Muscle of back (tissue), 13 donors: ENCODE results near the gene YIF1A. TPM values are rescaled to one million over a fixed set of nuclear protein-coding genes. Genes with fewer than 3 reads are reported as not detected.

Source experiments
- DNase-seq, 3 donors: peaks; one replicate each; pipeline versions ENCODE4 v3.0.0 to v3.0.0-alpha.2; 2013
- long read RNA-seq, 9 donors: transcript quantifications; one replicate each; lab custom pipeline, GENCODE V29; 2026
- polyA plus RNA-seq, 10 donors: library from polyadenylated mRNA; unstranded; fragments of 120-200 nt; gene quantifications; one replicate each; pipeline ENCODE4 v1.2.1, GENCODE V29; 2013; ENCODE audit not compliant: insufficient read length in 10 of 10

YIF1A gene
- 10 to 100 TPM; 33.5 to 59.4 (median 44.9) TPM for polyA plus RNA-seq
- long read RNA-seq, donor 1, transcript YIF1A-209 (3 exons, 540 nt): minor isoform, 6 of 35 reads
- long read RNA-seq, donor 1, transcript YIF1A-203 (8 exons, 1,124 nt): major isoform, 18 of 35 reads
- long read RNA-seq, donor 1, partial matches to known transcripts: 5 of 35 reads
- long read RNA-seq, donor 1, other reads (novel, unspliced or antisense): 0 of 35 reads
- long read RNA-seq, donor 2, transcript YIF1A-203 (8 exons, 1,124 nt): major isoform, 10 of 15 reads
- long read RNA-seq, donor 2, partial matches to known transcripts: 0 of 15 reads
- long read RNA-seq, donor 2, other reads (novel, unspliced or antisense): 0 of 15 reads
- long read RNA-seq, donor 3: 0 reads
- long read RNA-seq, donor 4, transcript YIF1A-203 (8 exons, 1,124 nt): major isoform, 33 of 45 reads
- long read RNA-seq, donor 4, partial matches to known transcripts: 8 of 45 reads
- long read RNA-seq, donor 4, other reads (novel, unspliced or antisense): 0 of 45 reads
- long read RNA-seq, donor 5, transcript YIF1A-203 (8 exons, 1,124 nt): major isoform, 40 of 58 reads
- long read RNA-seq, donor 5, transcript YIF1A-209 (3 exons, 540 nt): minor isoform, 6 of 58 reads
- long read RNA-seq, donor 5, partial matches to known transcripts: 8 of 58 reads
- long read RNA-seq, donor 5, other reads (novel, unspliced or antisense): 0 of 58 reads
- long read RNA-seq, donor 6, transcript YIF1A-203 (8 exons, 1,124 nt): major isoform, 39 of 53 reads
- long read RNA-seq, donor 6, partial matches to known transcripts: 9 of 53 reads
- long read RNA-seq, donor 6, other reads (novel, unspliced or antisense): 0 of 53 reads
- long read RNA-seq, donor 7, transcript YIF1A-209 (3 exons, 540 nt): minor isoform, 5 of 39 reads
- long read RNA-seq, donor 7, transcript YIF1A-203 (8 exons, 1,124 nt): major isoform, 25 of 39 reads
- long read RNA-seq, donor 7, partial matches to known transcripts: 0 of 39 reads
- long read RNA-seq, donor 7, other reads (novel, unspliced or antisense): 0 of 39 reads
- long read RNA-seq, donor 8, transcript YIF1A-203 (8 exons, 1,124 nt): major isoform, 17 of 23 reads
- long read RNA-seq, donor 8, partial matches to known transcripts: 0 of 23 reads
- long read RNA-seq, donor 8, other reads (novel, unspliced or antisense): 0 of 23 reads
- long read RNA-seq, donor 9, transcript YIF1A-203 (8 exons, 1,124 nt): major isoform, 5 of 6 reads
- long read RNA-seq, donor 9, partial matches to known transcripts: 0 of 6 reads
- long read RNA-seq, donor 9, other reads (novel, unspliced or antisense): 0 of 6 reads

DNA sequence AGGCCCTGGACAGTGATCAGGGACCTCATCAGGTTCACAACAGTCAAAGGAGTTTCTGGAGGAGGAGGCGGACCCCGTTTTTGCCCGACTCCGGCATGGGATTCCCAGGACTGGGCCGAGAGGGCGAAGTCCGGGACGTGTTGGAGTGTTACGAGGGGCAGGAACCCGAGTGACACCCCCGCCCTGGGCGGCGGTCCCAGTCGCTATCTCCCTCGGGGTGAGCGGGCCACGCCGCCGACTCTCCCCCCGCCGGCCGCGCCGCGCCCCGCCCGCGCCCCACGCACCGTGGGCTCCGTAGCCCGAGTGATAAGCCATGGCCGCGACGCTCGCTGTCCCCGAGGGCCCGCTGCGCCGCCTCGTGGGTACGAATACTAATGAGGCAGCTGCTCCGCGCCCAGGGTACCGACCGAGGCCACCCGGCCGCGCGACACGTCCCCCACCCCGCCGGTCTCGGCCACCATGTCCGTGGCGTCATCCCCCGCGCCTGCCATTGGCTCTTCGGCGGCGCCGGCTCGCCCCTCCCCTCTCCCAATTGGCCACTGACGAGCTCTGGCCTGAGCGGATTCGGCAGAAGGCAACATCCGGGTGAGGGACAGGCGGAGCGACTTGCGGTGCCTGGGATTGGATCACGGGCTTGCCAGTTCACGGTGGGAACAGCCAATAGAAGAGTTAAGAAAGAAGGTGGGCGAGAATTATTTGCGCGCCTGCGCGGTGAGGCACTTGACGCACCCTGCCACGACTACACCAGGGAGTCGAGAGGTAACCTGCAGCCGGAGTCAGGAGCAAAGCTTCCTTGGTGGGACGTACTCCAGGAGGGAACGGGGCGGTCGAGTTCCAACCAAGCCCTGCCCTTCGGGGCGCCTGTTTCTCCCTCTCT lies at the start of gene YIF1A:
Gene YIF1A (minus strand): TSS at position 473 of the 877 bp plus-strand sequence. CDS start 158 bp downstream, at position 315.
- peak; percentile 99 to 100 (median 100) for DNase-seq

DNA sequence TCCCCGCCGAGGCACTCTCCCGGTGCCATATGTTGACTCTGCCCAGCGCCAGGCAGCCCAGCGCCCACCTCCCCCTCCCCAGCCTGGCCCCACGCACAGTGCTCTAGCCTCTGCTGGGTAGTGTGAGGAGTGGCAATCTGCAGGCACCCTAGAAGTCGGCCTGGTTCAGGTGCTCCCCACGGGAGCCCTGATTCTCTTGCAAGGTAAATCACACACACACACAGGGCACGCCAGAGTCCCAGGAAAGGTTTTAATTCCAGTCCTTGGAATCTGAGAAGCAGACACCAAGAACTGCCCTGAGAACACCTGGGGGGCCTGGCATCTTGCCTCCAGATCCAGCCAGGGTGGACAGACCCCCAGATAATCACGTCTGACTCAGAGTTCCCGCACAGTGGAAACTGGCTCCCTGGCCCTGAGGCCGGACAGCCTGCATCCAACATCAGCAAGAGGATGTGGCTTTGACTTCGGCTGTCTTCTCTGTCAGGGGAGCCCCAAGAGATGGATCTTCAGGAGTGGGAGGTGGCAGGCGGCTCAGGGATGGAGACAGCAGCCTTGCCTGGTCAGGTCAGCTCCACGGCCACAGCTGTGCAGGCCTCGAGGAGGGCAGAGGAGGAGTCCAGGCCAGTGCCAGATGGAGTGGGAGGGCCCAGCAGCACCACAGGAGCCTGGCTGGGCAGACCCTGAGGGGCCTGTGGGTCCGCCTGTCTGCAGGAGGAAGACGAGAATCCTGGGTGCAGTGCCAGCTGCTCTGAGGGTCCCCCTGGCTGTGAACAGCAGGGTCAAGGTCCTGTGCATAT lies 48.4 kb upstream of the YIF1A start:
- DNase-seq: no peak

DNA sequence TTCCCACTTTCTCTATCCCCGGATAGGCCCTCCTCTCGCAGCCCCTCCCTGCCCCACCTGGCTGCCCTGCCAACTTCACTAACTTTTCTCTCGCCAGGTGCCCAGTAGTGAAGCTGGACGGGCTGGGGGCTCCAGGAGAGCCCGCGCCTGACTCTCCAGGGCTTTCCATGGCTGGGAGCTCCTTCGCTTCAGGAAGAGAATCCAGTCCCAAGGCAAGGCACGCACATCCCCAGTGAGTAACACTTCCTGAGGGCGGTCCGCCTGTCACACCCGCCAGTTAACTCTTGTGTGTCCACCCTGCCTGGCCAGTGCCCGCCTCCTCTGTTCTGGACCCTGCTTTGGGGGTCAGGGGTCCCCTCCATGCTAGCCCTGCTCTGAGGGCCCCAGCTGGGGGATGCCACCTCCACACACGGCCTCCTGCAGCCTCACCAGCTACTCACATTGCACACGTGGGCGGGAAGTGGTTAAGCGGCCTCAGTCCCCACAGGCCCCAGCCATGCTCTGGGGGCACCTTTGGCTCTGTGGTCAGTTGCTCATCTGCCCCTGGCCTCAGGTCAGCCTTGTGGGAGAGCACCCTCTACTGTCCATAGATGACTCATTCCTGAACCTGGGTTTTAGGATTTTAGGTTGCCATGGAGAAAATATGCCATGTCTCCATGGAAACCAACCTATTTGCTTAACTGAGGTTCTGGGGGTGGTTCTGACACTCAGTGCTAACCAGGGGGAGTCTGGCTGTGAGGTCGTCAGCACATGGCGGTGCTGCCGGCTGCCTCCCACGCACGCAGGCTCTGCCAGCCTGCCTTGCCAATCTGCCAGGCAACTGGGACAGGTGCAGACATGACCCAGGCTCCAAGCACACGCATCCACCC lies 47.5 kb upstream of the YIF1A start, which contains the start of gene RIN1:
Gene RIN1 (minus strand): TSS at position 201 of the 869 bp plus-strand sequence. CDS start 32 bp downstream, at position 169.
- DNase-seq: peak; percentile 58 to 82 (median 79)

GRCh38 chr11:66335531-66336233 lies 46.7 kb upstream of the YIF1A start:
- DNase-seq: peak in 1 of 3 donors; percentile 72

GRCh38 chr11:66334605-66335442 lies 45.9 kb upstream of the YIF1A start:
- DNase-seq: no peak

GRCh38 chr11:66333896-66334604 lies 45.1 kb upstream of the YIF1A start:
- DNase-seq: no peak

GRCh38 chr11:66333220-66333877 lies 44.4 kb upstream of the YIF1A start:
- DNase-seq: no peak

- no peak for DNase-seq
Observed at GRCh38 chr11:66332371-66333219, 43.7 kb upstream of the YIF1A start.

- DNase-seq: no peak
Observed at GRCh38 chr11:66331542-66332370, 42.8 kb upstream of the YIF1A start.

DNA sequence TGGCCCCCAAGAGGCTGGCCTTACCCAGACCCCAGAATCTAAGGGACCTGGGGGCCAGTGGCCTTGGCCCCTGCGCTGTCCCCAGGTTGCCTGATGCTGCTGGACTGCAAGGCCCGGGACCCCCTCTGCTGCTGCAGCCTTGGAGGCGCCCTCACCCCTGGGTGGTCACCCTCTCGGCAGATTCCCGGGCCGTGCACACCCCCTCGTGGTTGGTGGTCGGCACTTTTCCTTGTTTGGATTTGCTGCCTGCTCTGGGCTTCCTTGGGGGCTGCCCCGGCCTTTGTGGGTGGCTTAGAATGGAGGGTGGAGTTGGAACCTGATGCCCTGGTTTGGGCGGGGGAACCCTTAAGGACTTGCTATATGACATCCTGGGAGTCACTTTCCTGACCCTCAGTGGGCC lies 42.0 kb upstream of the YIF1A start:
- no peak for DNase-seq

DNA sequence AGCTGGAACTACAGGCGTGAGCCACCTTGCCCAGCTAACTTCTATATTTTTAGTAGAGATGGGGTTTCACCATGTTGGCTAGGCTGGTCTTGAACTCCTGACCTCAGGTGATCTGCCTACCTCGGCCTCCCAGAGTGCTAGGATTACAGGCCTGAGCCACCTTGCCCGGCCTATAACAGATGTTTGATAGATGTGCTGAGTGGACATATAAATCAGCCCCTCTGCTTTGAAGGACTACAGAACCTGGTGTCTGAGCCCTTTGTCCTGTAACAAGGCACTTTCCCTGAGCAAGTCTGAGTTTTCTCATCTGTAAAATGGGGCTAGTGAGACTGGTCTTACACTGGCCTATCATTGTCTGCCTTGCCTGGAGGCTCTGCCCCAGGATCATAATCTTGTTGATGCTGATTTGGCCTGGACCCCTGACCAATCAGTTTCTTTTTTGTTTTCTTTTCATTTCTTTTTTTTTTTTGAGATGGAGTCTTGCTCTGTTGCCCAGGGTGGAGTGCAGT lies 40.3 kb upstream of the YIF1A start:
- no peak for DNase-seq

DNA sequence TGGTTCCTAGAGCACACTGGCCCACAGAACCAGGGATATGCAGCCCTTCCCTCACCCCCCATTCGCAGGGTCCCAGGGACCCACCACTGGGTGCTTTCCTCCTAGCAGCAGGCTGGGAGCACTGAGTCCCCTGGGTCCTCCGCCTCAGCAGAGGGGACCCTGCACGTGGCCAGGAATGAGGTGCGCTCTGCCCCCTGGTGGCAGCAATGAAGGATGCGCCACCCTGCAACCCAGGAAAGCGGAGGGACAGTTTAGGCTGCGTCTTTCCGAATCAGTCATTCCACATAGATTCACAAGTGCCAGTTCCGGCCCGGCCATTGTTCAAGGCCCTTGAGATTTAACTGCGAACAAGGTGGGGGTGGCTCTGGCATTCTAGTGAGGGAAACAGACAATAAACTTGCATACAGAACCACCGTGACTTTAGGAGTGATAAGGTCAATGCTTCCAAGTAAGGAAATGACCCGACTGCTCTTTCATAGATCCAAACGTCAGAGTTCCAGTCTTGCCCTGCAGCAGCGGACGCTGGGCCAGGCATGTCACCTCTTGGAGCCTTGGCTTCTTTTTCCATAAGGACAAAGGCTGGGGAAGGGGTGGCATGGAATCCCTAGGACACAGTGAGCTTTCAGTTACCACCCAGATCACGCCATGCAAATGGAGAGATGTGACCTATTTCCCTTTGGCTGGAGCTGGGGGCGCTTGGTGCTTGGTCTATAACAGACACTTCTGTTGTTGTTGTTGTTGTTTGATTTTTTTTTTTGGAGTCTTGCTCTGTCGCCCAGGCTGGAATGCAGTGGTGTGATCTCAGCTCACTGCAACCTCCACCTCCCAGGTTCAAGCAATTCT lies 39.6 kb upstream of the YIF1A start:
- DNase-seq: peak; percentile 70 to 89 (median 81)

- DNase-seq: no peak
Observed at GRCh38 chr11:66328031-66328301, 39.0 kb upstream of the YIF1A start.
